ENCODE measurements around the gene OPRM1. TPM values are rescaled to one million over a fixed set of nuclear protein-coding genes. Genes with fewer than 3 reads are reported as not detected.

OPRM1 gene
- total RNA-seq, 1 experiment from 2014 or later = not detected

GRCh38 chr6:154276810-154277628 lies 238.0 kb downstream of the OPRM1 start:
- POLR2A ChIA-PET = no interaction called here
- ATAC-seq = peak; percentile 81
- no peaks in the 10 kb centered on the region for H3K36me3 ChIP-seq (ENCODE audit: control insufficient read depth in 1 of 2, insufficient read depth in 2 of 2, low read length in 2 of 2)
- H3K79me2 ChIP-seq (ENCODE audit: insufficient read depth, low read length) = no peaks in the 10 kb centered on the region
- no peak overlapping the region for H3K27ac ChIP-seq (ENCODE audit: low read depth, low read length)
- H3K4me1 ChIP-seq (ENCODE audit: control insufficient read depth in 1 of 2, insufficient read depth in 2 of 2, low read length in 2 of 2) = no peaks in the 10 kb centered on the region; a peak in 1 of 4 replicates
- RAD21 ChIA-PET (ENCODE audit: low non-redundant PET in 1 of 2, low total read pairs in 2 of 2, uncharacterized antibody in 2 of 2, unreplicated experiment in 2 of 2) = interaction anchor here (0.6 to 1.4 kb wide), 3 partner anchors 14 to 123 kb away, joined by 3 to 4 read pairs (median 4); no protein-coding TSS in a partner anchor
- CTCF ChIA-PET = interaction anchor here (0.6 to 2.0 kb wide), 12 partner anchors 10 to 1047 kb away, joined by 3 to 22 read pairs (median 4); no protein-coding TSS in a partner anchor
- intact Hi-C loops (cut with micrococcal nuclease) = loop anchor here (1.0 kb wide), 1 partner anchor 121 kb away; no protein-coding TSS in a partner anchor
- peak; percentile 33 for DNase-seq (ENCODE audit: low read depth, low spot score)
- no peaks in the 10 kb centered on the region for H3K27me3 ChIP-seq (ENCODE audit: insufficient read depth, low read length)
- BruUV-seq (replicated peaks) = no TSS peak
- H3K9me3 ChIP-seq (ENCODE audit: control insufficient read depth in 1 of 2, insufficient read depth in 1 of 2, low read depth in 1 of 2, low read length in 2 of 2) = no peaks in the 10 kb centered on the region
- H4K20me1 ChIP-seq (ENCODE audit: insufficient read depth) = no peaks in the 10 kb centered on the region
- H3K9me2 ChIP-seq (ENCODE audit: insufficient read depth) = no peaks in the 10 kb centered on the region
- H2AFZ ChIP-seq (ENCODE audit: low read depth, low read length, poor library complexity, severe bottlenecking) = peak overlapping the region; percentile 12
- no peak for TF ChIP-seq EGR1 (IDR thresholded peaks at IDR 0.05; ENCODE audit: low read depth)
- TF ChIP-seq CTCF (IDR thresholded peaks at IDR 0.05 in 2 of 3, conservative IDR thresholded peaks at IDR 0.05 in 1 of 3; ENCODE audit: borderline replicate concordance in 1 of 3, insufficient read depth in 1 of 3, low read depth in 2 of 3, low read length in 2 of 3) = peak; percentile 46 to 66 (median 65); a peak in 4 of 6 replicates
- no peak for TF ChIP-seq SIN3A (IDR thresholded peaks at IDR 0.05; ENCODE audit: low read depth)
- no peak for TF ChIP-seq EZH2 (IDR thresholded peaks at IDR 0.05)
- peak; percentile 81 for TF ChIP-seq RAD21 (IDR thresholded peaks at IDR 0.05; ENCODE audit: low read depth)
- no peak for TF ChIP-seq POLR2AphosphoS5 (IDR thresholded peaks at IDR 0.05; ENCODE audit: low read depth, low read length)
- peak; percentile 5; the same call in 1 of the 2 replicates for TF ChIP-seq FOSL1 (IDR thresholded peaks at IDR 0.05; ENCODE audit: low read depth)
- H3K4me2 ChIP-seq (ENCODE audit: low read length) = peak overlapping the region; percentile 36
- H3K9ac ChIP-seq (ENCODE audit: low read length) = no peak overlapping the region
- peak overlapping the region in 1 of 2 experiments; percentile 7; a peak in 1 of 4 replicates for H3K4me3 ChIP-seq (replicated peaks in 1 of 2; ENCODE audit: low read depth in 1 of 2, low read length in 2 of 2)
